Endothelial cell of umbilical vein (primary cell): Measurements from ENCODE around the gene SCAMP2. TPM values are rescaled to one million over a fixed set of nuclear protein-coding genes. Genes with fewer than 3 reads are reported as not detected.

Experiments
- BruUV-seq: library from RNA; stranded (reverse); fragments of 400-500 nt; replicated peaks from 2 replicates; lab custom pipeline; 2021; lab: Mats Ljungman, UMichigan
- CTCF ChIA-PET: fragments of 300-600, 350-600 bp; sonication (Branson Sonifier 250); formaldehyde crosslinking; loops from one replicate; lab custom pipeline; 2021; ENCODE audit warnings: antibody characterized with exemption, inconsistent platforms; lab: Charles Lee
- POLR2A ChIA-PET: fragments of 300-600, 350-600 bp; sonication (Branson Sonifier 250); formaldehyde crosslinking; loops from one replicate; lab custom pipeline; 2021; ENCODE audit warnings: antibody characterized with exemption, inconsistent platforms; lab: Charles Lee
- DNase-seq: peaks from one replicate; pipeline ENCODE4 v3.0.0-alpha.2; 2011; ENCODE audit warnings: low read depth, low spot score
- FAIRE-seq: peaks from 2 replicates; lab custom pipeline; 2011; peaks lifted over from hg19 to GRCh38; lab: Jason Lieb, UNC
- H2AFZ ChIP-seq: 2 replicates; pipeline ENCODE4 v1.6.0; 2012; ENCODE audit warnings: low read depth, low read length, control low read depth, inconsistent platforms
- H3K27ac ChIP-seq: 2 replicates; pipeline ENCODE4 v1.5.1; 2011; ENCODE audit warnings: low read depth, mild to moderate bottlenecking, control low read depth, low read length, moderate library complexity; ENCODE audit not compliant: insufficient read depth
- H3K27me3 ChIP-seq, 2 experiments: 2 replicates each; pipeline versions ENCODE4 v1.6.0 to v1.6.1; 2011; ENCODE audit warnings: low read length in 2 of 2, mixed read lengths in 1 of 2; ENCODE audit not compliant: control insufficient read depth in 2 of 2, insufficient read depth in 2 of 2
- H3K36me3 ChIP-seq, 2 experiments: 2 replicates in 1 of 2; 3 replicates in 1 of 2; pipeline ENCODE4 v1.5.1; 2011; ENCODE audit warnings: low read length in 2 of 2, mild to moderate bottlenecking in 1 of 2, moderate library complexity in 1 of 2; ENCODE audit not compliant: control insufficient read depth in 2 of 2, insufficient read depth in 2 of 2; ENCODE audit errors: extremely low read depth in 1 of 2
- H3K4me1 ChIP-seq: 3 replicates; pipeline ENCODE4 v1.5.1; 2011; ENCODE audit warnings: mild to moderate bottlenecking, low read length; ENCODE audit not compliant: control insufficient read depth, insufficient read depth; ENCODE audit errors: extremely low read depth
- H3K4me2 ChIP-seq: 2 replicates; pipeline ENCODE4 v1.6.1; 2011; ENCODE audit warnings: low read length, control low read depth, mixed read lengths; ENCODE audit not compliant: insufficient read depth
- H3K4me3 ChIP-seq, 3 experiments: fragments of 200-600 bp in 1 of 3; sonication (generic), shearing (Covaris generic) in 1 of 3; replicated peaks in 1 of 3; 2 replicates each; pipeline ENCODE4 v1.5.1; 2011 to 2016; ENCODE audit warnings: control low read depth in 3 of 3, low read length in 3 of 3, mild to moderate bottlenecking in 2 of 3, inconsistent platforms in 1 of 3, low read depth in 1 of 3, moderate library complexity in 1 of 3; ENCODE audit not compliant: insufficient read depth in 1 of 3
- H3K79me2 ChIP-seq: 2 replicates; pipeline ENCODE4 v1.6.0; 2012; ENCODE audit warnings: low read length, inconsistent platforms; ENCODE audit not compliant: control insufficient read depth, insufficient read depth
- H3K9ac ChIP-seq: replicated peaks from 2 replicates; pipeline ENCODE3; 2011; ENCODE audit warnings: low read length, control low read depth; ENCODE audit not compliant: insufficient read depth; ENCODE audit errors: extremely low read depth
- H3K9me1 ChIP-seq: replicated peaks from 3 replicates; pipeline ENCODE4 v1.6.0; 2011; ENCODE audit warnings: mild to moderate bottlenecking, low read length; ENCODE audit not compliant: control insufficient read depth, insufficient read depth; ENCODE audit errors: extremely low read depth
- H3K9me3 ChIP-seq: replicated peaks from 2 replicates; pipeline ENCODE4 v1.5.1; 2012; ENCODE audit warnings: low read length, inconsistent platforms; ENCODE audit not compliant: control insufficient read depth, insufficient read depth
- H4K20me1 ChIP-seq: replicated peaks from 2 replicates; pipeline ENCODE3; 2011; ENCODE audit warnings: mild to moderate bottlenecking, low read length; ENCODE audit not compliant: control insufficient read depth, insufficient read depth; ENCODE audit errors: extremely low read depth
- EZH2 ChIP-seq: IDR thresholded peaks from 2 replicates; pipeline ENCODE4 v1.6.1; 2012; ENCODE audit warnings: borderline replicate concordance, low read depth, mild to moderate bottlenecking, moderate library complexity, low read length, inconsistent platforms; ENCODE audit not compliant: severe bottlenecking
- FOS ChIP-seq: IDR thresholded peaks from 2 replicates; pipeline ENCODE4 v1.6.1; 2011; ENCODE audit warnings: mild to moderate bottlenecking, low read length, moderate library complexity, borderline replicate concordance; ENCODE audit not compliant: insufficient read depth
- GATA2 ChIP-seq: IDR thresholded peaks from 2 replicates; pipeline ENCODE4 v1.7.0; 2011; ENCODE audit warnings: low read depth, mild to moderate bottlenecking, moderate library complexity, mixed read lengths, low read length; ENCODE audit not compliant: insufficient read length, insufficient read depth
- JUN ChIP-seq: IDR thresholded peaks from 2 replicates; pipeline ENCODE4 v1.6.1; 2011; ENCODE audit warnings: borderline replicate concordance, low read depth; ENCODE audit not compliant: insufficient read length, insufficient read depth
- MAX ChIP-seq: IDR thresholded peaks from 2 replicates; pipeline ENCODE4 v1.6.1; 2011; ENCODE audit not compliant: insufficient read depth, insufficient read length
- MYC ChIP-seq: IDR thresholded peaks from one replicate; pipeline ENCODE4 v1.6.1; 2011; ENCODE audit warnings: mild to moderate bottlenecking, low read depth, low read length
- POLR2A ChIP-seq: IDR thresholded peaks from 2 replicates; pipeline ENCODE4 v1.6.1; 2012; ENCODE audit warnings: low read depth, mild to moderate bottlenecking, control low read depth, low read length
- POLR2AphosphoS5 ChIP-seq: IDR thresholded peaks from 2 replicates; pipeline ENCODE4 v1.6.1; 2012; ENCODE audit warnings: low read depth, mild to moderate bottlenecking, control low read depth, low read length, moderate library complexity; ENCODE audit not compliant: insufficient read depth
- dilution Hi-C: fragments of 300-500 bp; cut with MboI; formaldehyde crosslinking; loops from one replicate; pipeline ENCODE4 v1.15.0; 2019; ENCODE audit warnings: low sequenced_read_pairs; ENCODE audit not compliant: extremely low pct_ligation_motif_present
- intact Hi-C: fragments of 100-400 bp; cut with micrococcal nuclease; formaldehyde crosslinking; loops from one replicate; pipeline ENCODE4 v1.10.0; 2022
- polyA plus RNA-seq, 4 experiments: library from polyadenylated mRNA; depleted of rRNA in 3 of 4; stranded (reverse) in 3 of 4; unstranded in 1 of 4; fragments of >200 nt; gene quantifications; 2 replicates each; pipeline versions ENCODE4 v1.2.1 to v1.2.3, GENCODE V29; 2011 to 2012; ENCODE audit warnings: missing spikeins in 1 of 4
- total RNA-seq: library from RNA; stranded (reverse); gene quantifications from 2 replicates; pipeline ENCODE4 v1.2.3, GENCODE V29; 2021
- TF ChIP-seq, protein P1 (sequence below), 2 donors: IDR thresholded peaks; 1 replicate in 1 of 2; 2 replicates in 1 of 2; pipeline ENCODE4 v1.5.1; 2011; ENCODE audit warnings: low read length in 2 of 2, mild to moderate bottlenecking in 2 of 2, moderate library complexity in 2 of 2, control low read depth in 1 of 2, inconsistent platforms in 1 of 2, low read depth in 1 of 2; ENCODE audit not compliant: insufficient read depth in 1 of 2; ENCODE audit errors: extremely low read depth in 1 of 2

Gene SCAMP2
- total and polyA plus RNA-seq, 2 donors (not counting 3 experiments of a cell fraction or from before 2014, with no cell fraction given), result 67.3 to 256 TPM

- Histone ChIP-seq H2AFZ (no peak overlapping the region), H4K20me1 (no peaks in the 10 kb centered on the region), H3K79me2 (peaks cover 46% of the 10 kb centered on the region), H3K27ac (no peak overlapping the region), H3K27me3 (no peaks in the 10 kb centered on the region), H3K4me1 (peaks cover 28% of the 10 kb centered on the region), H3K9me1 (no peaks in the 10 kb centered on the region), H3K9me3 (no peaks in the 10 kb centered on the region), H3K9ac (no peak overlapping the region), H3K4me2 (no peak overlapping the region), H3K4me3 (no peak overlapping the region), H3K36me3 (no peaks in the 10 kb centered on the region)
- DNase-seq (no peak), FAIRE-seq (no peak)
- ChIA-PET POLR2A (no interaction called here), CTCF (interaction anchor here (6.4 kb wide), 1 partner anchor 36 kb away, joined by 54 read pairs; no protein-coding TSS in a partner anchor)
- intact Hi-C loops (no loop called here), dilution Hi-C loops (no loop called here)
- TF ChIP-seq POLR2A (no peak), FOS (no peak), JUN (no peak), EZH2 (no peak), GATA2 (no peak), MYC (no peak), POLR2AphosphoS5 (no peak), MAX (no peak)
- TF ChIP-seq, protein P1, sequence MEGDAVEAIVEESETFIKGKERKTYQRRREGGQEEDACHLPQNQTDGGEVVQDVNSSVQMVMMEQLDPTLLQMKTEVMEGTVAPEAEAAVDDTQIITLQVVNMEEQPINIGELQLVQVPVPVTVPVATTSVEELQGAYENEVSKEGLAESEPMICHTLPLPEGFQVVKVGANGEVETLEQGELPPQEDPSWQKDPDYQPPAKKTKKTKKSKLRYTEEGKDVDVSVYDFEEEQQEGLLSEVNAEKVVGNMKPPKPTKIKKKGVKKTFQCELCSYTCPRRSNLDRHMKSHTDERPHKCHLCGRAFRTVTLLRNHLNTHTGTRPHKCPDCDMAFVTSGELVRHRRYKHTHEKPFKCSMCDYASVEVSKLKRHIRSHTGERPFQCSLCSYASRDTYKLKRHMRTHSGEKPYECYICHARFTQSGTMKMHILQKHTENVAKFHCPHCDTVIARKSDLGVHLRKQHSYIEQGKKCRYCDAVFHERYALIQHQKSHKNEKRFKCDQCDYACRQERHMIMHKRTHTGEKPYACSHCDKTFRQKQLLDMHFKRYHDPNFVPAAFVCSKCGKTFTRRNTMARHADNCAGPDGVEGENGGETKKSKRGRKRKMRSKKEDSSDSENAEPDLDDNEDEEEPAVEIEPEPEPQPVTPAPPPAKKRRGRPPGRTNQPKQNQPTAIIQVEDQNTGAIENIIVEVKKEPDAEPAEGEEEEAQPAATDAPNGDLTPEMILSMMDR (IDR thresholded peaks at IDR 0.05; ENCODE audit: extremely low read depth in 1 of 2, insufficient read depth in 1 of 2, low read depth in 1 of 2, low read length in 2 of 2), result no peak
- no TSS peak for BruUV-seq
Observed at GRCh38 chr15:74865316-74865715, 7.8 kb downstream of the SCAMP2 start.
